ENCODE data around the gene CNTN4.
"Not testable (repeated sequence)": the region's sequence is repeated elsewhere in the genome, so short reads cannot be mapped to it uniquely, and the experiment has no call there.

CNTN4 gene

DNA sequence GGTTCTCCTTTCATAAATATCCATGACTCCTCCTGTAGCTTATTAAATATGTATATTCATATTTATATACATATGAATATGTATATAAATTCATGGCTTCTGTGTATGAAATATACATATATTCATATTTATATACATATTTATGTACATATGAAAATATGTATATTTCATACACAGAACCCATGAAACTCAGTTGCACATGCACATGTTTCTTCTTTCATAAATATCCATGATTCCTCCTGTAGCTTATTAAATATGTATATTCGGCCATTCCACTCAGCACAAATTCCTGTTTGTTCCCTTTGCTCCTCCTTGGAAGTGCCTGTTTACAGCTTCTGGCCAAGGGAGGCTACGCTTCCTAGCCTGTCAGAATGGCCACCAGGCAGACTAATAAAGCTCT lies 789.9 kb downstream of the CNTN4 start:
- H3K9me3 ChIP-seq (replicated peaks in 1 of 11): no peaks in the 10 kb centered on the region
- H3K36me3 ChIP-seq: no peaks in the 10 kb centered on the region
- H3K4me3 ChIP-seq: no peak overlapping the region
- H3K4me1 ChIP-seq: no peaks in the 10 kb centered on the region
- no peak overlapping the region for H3K4me2 ChIP-seq
- no peak overlapping the region for H3K27ac ChIP-seq
- H3K9ac ChIP-seq: no peak overlapping the region
- no peak for TF ChIP-seq Cebpa-rat (IDR thresholded peaks at IDR 0.05)
- H3K27me3 ChIP-seq: no peaks in the 10 kb centered on the region
- H4K20me1 ChIP-seq: no peaks in the 10 kb centered on the region

DNA sequence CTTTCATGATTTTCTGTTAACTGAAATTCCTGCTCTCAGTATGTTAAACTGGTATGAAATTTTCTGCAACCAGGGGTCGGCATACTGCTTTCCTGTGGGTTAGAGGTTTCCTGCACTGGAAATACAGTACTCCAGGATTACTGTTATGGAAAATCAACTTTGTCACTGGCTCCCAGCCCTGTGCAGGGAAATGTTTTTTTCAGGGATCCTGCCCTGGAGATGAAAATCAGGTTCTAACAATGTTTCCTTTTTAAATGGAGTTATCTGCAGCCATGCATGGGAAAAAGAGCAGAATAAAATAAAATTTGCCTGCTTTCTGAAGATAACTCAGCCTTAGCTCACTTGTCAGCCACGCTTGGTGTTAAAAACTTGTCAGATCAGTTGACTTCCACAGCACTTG lies 791.1 kb downstream of the CNTN4 start:
- TF ChIP-seq Cebpa-rat (IDR thresholded peaks at IDR 0.05): no peak
- Histone ChIP-seq H3K4me3 (no peak overlapping the region), H3K9me3 (replicated peaks in 1 of 11) (no peaks in the 10 kb centered on the region), H3K27ac (no peak overlapping the region), H3K9ac (no peak overlapping the region), H3K36me3 (no peaks in the 10 kb centered on the region), H3K4me2 (no peak overlapping the region), H3K4me1 (no peaks in the 10 kb centered on the region), H3K27me3 (no peaks in the 10 kb centered on the region), H4K20me1 (no peaks in the 10 kb centered on the region)

DNA sequence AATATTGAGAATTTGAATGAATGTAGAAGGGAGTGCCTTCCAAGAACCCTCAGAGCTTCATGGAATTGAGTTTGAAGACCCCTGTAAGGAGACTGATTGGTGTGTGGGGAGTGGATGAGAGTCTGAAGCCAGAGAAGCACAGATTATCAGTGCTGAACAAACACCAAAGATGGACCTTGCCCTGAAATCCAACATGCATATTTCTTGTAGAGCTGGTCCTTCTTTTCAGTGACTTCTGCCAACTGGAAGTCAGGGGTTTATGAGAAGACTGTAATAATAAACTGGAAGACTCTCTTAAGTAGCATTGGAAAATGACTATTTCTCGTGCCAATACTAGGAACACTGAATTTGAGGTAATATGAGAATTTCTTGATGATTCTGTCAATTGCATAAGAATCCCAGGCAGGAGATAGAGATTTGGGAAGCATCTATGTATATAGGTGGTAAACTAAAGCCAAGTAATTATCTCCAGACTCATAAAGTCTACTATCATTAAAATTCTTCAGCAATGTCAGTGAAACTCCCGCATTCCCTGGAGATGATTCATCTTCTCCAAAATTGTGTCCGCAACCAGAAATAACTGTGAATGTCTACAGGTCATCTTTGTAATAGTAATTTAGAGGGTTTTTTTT lies 797.8 kb downstream of the CNTN4 start:
- no peak overlapping the region for H3K4me2 ChIP-seq
- no peak overlapping the region for H3K27ac ChIP-seq
- H4K20me1 ChIP-seq: no peaks in the 10 kb centered on the region
- H3K4me1 ChIP-seq: no peaks in the 10 kb centered on the region
- H3K36me3 ChIP-seq: no peaks in the 10 kb centered on the region
- H3K9ac ChIP-seq: no peak overlapping the region
- H3K27me3 ChIP-seq: no peaks in the 10 kb centered on the region
- no peaks in the 10 kb centered on the region for H3K9me3 ChIP-seq (replicated peaks in 1 of 11)
- TF ChIP-seq Cebpa-rat (IDR thresholded peaks at IDR 0.05): no peak
- no peak overlapping the region for H3K4me3 ChIP-seq

DNA sequence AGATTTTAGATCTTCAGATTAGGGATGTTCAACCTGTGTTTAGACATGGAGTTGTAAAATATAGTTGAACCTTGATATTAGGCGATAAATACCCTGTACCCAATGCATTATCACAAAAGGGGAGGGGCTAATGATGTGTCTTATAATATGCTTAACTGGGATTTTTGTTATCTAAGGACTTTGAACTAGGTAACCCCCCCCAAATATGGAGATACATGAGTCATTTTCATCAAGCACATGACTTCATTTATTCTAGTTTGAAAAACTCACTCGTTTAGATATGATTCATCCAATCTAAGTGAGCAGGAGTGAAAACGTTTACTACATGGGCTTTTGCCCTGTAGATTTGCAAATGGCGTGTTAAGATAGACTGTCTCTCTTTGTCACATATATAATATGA lies 799.2 kb downstream of the CNTN4 start:
- H3K4me2 ChIP-seq: no peak overlapping the region
- H3K4me3 ChIP-seq: no peak overlapping the region
- no peaks in the 10 kb centered on the region for H3K36me3 ChIP-seq
- H3K27me3 ChIP-seq: no peaks in the 10 kb centered on the region
- no peak overlapping the region for H3K9ac ChIP-seq
- no peaks in the 10 kb centered on the region for H4K20me1 ChIP-seq
- no peak overlapping the region for H3K27ac ChIP-seq
- H3K9me3 ChIP-seq (replicated peaks in 1 of 11): no peaks in the 10 kb centered on the region
- no peak for TF ChIP-seq Cebpa-rat (IDR thresholded peaks at IDR 0.05)
- no peaks in the 10 kb centered on the region for H3K4me1 ChIP-seq

DNA sequence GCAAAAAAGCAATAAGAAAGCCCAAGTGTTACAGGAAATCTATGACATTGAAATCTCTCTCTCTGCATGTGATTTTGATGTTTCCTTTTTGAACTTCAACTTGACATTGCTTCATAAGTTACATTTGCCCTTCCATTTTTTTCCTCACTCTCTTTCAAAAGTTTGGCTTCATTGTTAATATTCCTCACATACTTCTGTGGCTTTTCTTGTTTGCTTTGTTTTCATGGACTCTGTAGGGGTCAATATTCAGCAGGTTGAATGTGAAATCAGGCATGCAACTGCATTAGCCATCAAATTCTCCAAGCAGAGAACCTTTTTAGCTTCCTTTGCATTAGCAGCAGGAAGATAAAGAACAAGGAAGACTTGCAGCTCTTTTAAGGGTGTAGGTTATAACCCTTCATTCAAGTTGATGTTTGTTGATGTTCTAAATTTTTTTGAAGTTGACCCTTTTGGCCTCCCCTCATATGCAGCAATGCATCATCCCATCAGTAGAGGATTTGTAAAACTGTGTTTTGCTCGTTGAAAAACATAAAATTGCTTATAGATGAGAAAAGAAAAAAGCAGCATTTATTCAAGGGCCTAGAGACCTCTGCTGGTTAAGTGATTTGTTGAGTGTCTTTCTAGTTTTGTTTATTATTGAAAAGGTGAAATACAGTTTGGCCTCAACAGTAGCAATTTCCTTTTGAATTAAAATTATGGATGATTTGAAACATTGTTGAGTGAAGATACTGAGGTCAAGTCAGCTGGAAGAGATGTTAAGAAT lies 800.1 kb downstream of the CNTN4 start:
- H4K20me1 ChIP-seq: no peaks in the 10 kb centered on the region
- no peaks in the 10 kb centered on the region for H3K4me1 ChIP-seq
- H3K27me3 ChIP-seq: no peaks in the 10 kb centered on the region
- TF ChIP-seq Cebpa-rat (IDR thresholded peaks at IDR 0.05): no peak
- H3K27ac ChIP-seq: no peak overlapping the region
- H3K36me3 ChIP-seq: no peaks in the 10 kb centered on the region
- no peaks in the 10 kb centered on the region for H3K9me3 ChIP-seq (replicated peaks in 1 of 11)
- no peak overlapping the region for H3K4me3 ChIP-seq
- H3K9ac ChIP-seq: no peak overlapping the region
- no peak overlapping the region for H3K4me2 ChIP-seq

DNA sequence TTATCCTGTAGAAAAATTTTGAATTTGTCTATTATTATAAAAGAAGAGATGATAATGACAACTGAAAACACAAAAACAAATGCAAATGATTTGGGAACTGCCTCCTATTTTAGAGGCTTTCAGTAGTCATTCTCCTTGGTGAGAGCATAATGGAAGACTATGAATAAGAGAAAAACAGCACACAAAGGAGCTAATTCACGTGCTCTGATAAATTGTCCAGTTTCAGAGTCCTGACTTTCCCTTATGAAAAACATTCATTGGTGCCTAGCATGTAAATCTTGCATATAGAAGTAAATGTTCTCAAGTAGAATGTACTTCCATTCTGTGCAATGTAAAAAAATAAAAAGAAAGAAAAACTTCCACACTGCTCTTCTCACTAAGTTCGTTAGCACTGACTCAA lies 805.4 kb downstream of the CNTN4 start:
- Histone ChIP-seq H3K4me2 (no peak overlapping the region), H3K9me3 (replicated peaks in 1 of 11) (no peaks in the 10 kb centered on the region), H3K9ac (no peak overlapping the region), H3K4me1 (no peaks in the 10 kb centered on the region), H3K4me3 (no peak overlapping the region), H3K27me3 (no peaks in the 10 kb centered on the region), H4K20me1 (no peaks in the 10 kb centered on the region), H3K27ac (no peak overlapping the region), H3K36me3 (no peaks in the 10 kb centered on the region)
- no peak for TF ChIP-seq Cebpa-rat (IDR thresholded peaks at IDR 0.05)

DNA sequence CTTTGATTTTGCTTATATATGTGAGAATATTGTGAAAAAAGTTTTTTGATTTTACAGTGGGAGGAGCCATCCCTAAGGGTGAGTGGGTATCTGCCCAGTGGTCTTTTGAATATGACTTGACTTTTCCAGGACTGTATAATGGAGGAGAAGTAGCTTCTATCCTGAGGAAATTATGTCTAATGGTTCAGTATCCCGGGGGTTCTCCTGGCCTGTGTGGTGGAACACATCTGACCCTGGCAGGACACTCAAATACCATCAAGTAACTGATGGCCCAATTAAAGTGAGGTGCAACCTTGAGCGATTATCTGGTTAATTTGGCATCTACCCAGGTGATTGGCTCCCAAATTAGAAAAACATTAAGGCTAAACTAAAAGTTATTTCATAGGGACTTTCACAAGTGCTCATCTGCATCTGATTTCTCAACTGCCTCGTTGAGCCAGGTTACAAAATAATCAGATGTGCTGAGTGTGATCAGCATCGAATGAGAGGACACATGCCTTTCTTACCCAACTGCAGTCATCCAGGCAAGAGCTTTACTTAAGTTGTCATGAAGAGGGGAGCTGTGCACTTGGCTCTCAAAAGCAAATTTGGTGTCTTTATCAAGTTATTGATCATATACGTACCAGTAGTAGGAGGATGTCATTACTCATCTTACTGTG lies 810.2 kb downstream of the CNTN4 start:
- Histone ChIP-seq H3K27ac (no peak overlapping the region), H3K36me3 (no peaks in the 10 kb centered on the region), H3K4me3 (no peak overlapping the region), H3K27me3 (no peaks in the 10 kb centered on the region), H3K4me1 (no peaks in the 10 kb centered on the region), H3K9me3 (replicated peaks in 1 of 11) (no peaks in the 10 kb centered on the region), H3K9ac (no peak overlapping the region), H3K4me2 (no peak overlapping the region), H4K20me1 (no peaks in the 10 kb centered on the region)
- TF ChIP-seq Cebpa-rat (IDR thresholded peaks at IDR 0.05): no peak

DNA sequence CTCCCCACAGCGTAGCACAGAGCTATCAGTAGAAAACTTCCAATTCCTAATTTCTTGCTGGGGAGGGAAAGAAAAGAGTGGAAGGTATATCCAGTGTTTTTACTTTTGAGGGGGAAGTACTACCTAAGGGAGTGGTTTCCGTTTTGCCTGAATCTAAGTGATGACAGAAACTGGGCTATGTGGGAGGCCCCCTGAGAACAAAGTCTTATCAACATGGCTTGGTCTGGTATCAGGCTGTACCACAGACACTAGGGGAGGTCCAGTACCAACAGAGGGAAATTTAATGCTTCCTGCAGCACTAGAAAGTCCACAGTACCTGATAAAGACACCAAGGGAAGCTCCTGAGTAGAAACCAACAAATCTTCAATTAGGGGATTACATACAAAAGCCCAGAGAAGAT lies 812.3 kb downstream of the CNTN4 start:
- Histone ChIP-seq H3K27ac (no peak overlapping the region), H4K20me1 (no peaks in the 10 kb centered on the region), H3K36me3 (no peaks in the 10 kb centered on the region), H3K9me3 (replicated peaks in 1 of 11) (no peaks in the 10 kb centered on the region), H3K9ac (no peak overlapping the region), H3K4me2 (no peak overlapping the region), H3K27me3 (no peaks in the 10 kb centered on the region), H3K4me1 (no peaks in the 10 kb centered on the region), H3K4me3 (no peak overlapping the region)
- no peak for TF ChIP-seq Cebpa-rat (IDR thresholded peaks at IDR 0.05)

DNA sequence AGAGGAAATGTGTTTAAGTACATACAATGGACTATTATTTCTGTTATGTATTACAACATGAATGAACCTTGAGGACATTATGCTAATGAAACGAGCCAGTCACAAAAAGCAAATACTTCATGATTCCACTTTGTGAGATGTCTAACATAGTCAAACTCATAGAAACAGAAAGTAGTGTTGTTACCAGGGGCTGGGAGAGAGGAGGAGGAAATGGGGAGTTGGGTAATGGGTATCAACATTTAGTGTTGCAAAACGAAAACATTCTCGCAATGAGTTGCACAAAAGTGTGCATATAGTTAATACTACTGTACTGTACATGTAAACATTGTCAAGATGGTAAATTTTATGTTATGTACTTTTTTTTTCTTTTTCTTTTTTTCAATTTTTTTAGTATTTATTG lies 817.2 kb downstream of the CNTN4 start:
- H3K4me2 ChIP-seq: no peak overlapping the region
- no peak for TF ChIP-seq Cebpa-rat (IDR thresholded peaks at IDR 0.05)

DNA sequence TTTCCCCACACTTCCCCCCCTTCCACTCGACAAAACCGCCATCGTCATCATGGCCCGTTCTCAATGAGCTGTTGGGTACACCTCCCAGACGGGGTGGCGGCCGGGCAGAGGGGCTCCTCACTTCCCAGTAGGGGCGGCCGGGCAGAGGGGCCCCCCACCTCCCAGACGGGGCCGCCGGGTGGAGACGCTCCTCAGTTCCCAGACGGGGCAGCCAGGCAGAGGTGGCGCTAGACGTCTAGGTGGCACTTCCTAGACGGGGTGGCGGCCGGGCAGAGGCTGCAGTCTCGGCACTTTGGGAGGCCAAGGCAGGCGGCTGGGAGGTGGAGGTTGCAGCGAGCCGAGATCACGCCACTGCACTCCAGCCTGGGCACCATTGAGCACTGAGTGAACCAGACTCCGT lies 818.0 kb downstream of the CNTN4 start:
- not testable (repeated sequence) for H3K36me3 ChIP-seq, H3K4me3 ChIP-seq, H3K27me3 ChIP-seq, H3K27ac ChIP-seq, H3K9ac ChIP-seq, H4K20me1 ChIP-seq, H3K4me1 ChIP-seq, H3K4me2 ChIP-seq
- H3K9me3 ChIP-seq (replicated peaks in 1 of 11): peaks cover 4 to 14% (median 10%) of the 10 kb centered on the region in 11 experiments; a peak in 16 of 22 replicates

More for the DNA sequence above, 817.2 kb downstream of the CNTN4 start:
- Histone ChIP-seq H3K9ac (no peak overlapping the region), H3K9me3 (replicated peaks in 1 of 11) (peaks cover 4 to 14% (median 10%) of the 10 kb centered on the region in 11 experiments; a peak in 16 of 22 replicates), H3K4me1 (no peaks in the 10 kb centered on the region), H3K27ac (no peak overlapping the region), H4K20me1 (no peaks in the 10 kb centered on the region), H3K4me3 (no peak overlapping the region), H3K27me3 (no peaks in the 10 kb centered on the region), H3K36me3 (no peaks in the 10 kb centered on the region)
